ENCODE data around the gene HEY2. TPM values are rescaled to one million over a fixed set of nuclear protein-coding genes. Genes with fewer than 3 reads are reported as not detected.
A peak's percentile ranks its signal among the peaks of the same experiment; 100 is the strongest.

HEY2 gene
- total and polyA plus RNA-seq, 10 of the 15 experiments (the other 5 are each of a cell fraction or from before 2014, with no cell fraction given) = 0.01 to 0.32 (median 0.08) TPM; not detected in 4

DNA sequence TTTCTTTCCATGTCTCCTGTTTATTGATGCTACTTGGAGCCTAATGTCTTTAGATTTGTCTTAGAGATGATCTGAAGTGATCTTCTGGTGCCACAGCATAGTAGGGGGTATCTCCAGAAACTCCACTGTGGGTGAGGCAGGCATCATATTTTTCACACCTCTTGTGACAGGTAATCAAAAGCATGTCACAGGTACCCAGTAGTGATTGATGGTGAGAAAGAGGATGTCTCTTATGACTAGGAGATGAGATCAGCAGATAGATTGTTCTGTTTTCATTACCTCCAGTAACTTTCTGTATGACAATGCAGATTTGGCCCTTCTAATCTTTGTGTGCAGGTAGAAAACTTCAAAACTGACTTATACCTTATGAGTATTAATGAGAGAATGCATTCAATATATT is 54.8 kb downstream of the HEY2 start (continued):
- TF ChIP-seq, protein P1, sequence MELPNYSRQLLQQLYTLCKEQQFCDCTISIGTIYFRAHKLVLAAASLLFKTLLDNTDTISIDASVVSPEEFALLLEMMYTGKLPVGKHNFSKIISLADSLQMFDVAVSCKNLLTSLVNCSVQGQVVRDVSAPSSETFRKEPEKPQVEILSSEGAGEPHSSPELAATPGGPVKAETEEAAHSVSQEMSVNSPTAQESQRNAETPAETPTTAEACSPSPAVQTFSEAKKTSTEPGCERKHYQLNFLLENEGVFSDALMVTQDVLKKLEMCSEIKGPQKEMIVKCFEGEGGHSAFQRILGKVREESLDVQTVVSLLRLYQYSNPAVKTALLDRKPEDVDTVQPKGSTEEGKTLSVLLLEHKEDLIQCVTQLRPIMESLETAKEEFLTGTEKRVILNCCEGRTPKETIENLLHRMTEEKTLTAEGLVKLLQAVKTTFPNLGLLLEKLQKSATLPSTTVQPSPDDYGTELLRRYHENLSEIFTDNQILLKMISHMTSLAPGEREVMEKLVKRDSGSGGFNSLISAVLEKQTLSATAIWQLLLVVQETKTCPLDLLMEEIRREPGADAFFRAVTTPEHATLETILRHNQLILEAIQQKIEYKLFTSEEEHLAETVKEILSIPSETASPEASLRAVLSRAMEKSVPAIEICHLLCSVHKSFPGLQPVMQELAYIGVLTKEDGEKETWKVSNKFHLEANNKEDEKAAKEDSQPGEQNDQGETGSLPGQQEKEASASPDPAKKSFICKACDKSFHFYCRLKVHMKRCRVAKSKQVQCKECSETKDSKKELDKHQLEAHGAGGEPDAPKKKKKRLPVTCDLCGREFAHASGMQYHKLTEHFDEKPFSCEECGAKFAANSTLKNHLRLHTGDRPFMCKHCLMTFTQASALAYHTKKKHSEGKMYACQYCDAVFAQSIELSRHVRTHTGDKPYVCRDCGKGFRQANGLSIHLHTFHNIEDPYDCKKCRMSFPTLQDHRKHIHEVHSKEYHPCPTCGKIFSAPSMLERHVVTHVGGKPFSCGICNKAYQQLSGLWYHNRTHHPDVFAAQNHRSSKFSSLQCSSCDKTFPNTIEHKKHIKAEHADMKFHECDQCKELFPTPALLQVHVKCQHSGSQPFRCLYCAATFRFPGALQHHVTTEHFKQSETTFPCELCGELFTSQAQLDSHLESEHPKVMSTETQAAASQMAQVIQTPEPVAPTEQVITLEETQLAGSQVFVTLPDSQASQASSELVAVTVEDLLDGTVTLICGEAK (IDR thresholded peaks at IDR 0.05; ENCODE audit: borderline replicate concordance) = no peak
- TF ChIP-seq TCF7 (IDR thresholded peaks at IDR 0.05; ENCODE audit: borderline replicate concordance) (peak; percentile 82), ZNF274 (IDR thresholded peaks at IDR 0.05; ENCODE audit: insufficient read depth, insufficient read length) (no peak), PAX8 (IDR thresholded peaks at IDR 0.05) (no peak), TCF3 (IDR thresholded peaks at IDR 0.05; ENCODE audit: borderline replicate concordance, insufficient read depth, low read depth, low read length) (0 out of 2 replicates have a peak, but pooled peaks have one; percentile 29), TCF12 (IDR thresholded peaks at IDR 0.05; ENCODE audit: low read depth, low read length) (0 out of 2 replicates have a peak, but pooled peaks have one; percentile 31), BCL11A (IDR thresholded peaks at IDR 0.05; ENCODE audit: low read depth, low read length) (peak; percentile 97), IRF4 (IDR thresholded peaks at IDR 0.05; ENCODE audit: low read depth, low read length) (peak; percentile 96), ZNF217 (IDR thresholded peaks at IDR 0.05) (peak; percentile 98), CEBPB (IDR thresholded peaks at IDR 0.05; ENCODE audit: borderline replicate concordance in 1 of 2, low read depth in 2 of 2, low read length in 2 of 2) (peak in 1 of 2 experiments; percentile 67; a peak in 1 of 4 replicates), ASH2L (IDR thresholded peaks at IDR 0.05; ENCODE audit: borderline replicate concordance, low read depth) (no peak), SIN3A (IDR thresholded peaks at IDR 0.05; ENCODE audit: low read depth, low read length) (no peak), PRDM15 (CRISPR knock-in tag; IDR thresholded peaks at IDR 0.05) (no peak), SRF (IDR thresholded peaks at IDR 0.05; ENCODE audit: low read depth in 2 of 2, low read length in 2 of 2) (0 out of 4 replicates have a peak, but pooled peaks of 1 of the 2 experiments have one; percentile 53), MEF2A (IDR thresholded peaks at IDR 0.05; ENCODE audit: insufficient read depth, low read depth, low read length) (peak; percentile 71; the same call in 1 of the 2 replicates), TBL1XR1 (IDR thresholded peaks at IDR 0.05; ENCODE audit: low read depth, low read length) (no peak)
- TF ChIP-seq, protein P2, sequence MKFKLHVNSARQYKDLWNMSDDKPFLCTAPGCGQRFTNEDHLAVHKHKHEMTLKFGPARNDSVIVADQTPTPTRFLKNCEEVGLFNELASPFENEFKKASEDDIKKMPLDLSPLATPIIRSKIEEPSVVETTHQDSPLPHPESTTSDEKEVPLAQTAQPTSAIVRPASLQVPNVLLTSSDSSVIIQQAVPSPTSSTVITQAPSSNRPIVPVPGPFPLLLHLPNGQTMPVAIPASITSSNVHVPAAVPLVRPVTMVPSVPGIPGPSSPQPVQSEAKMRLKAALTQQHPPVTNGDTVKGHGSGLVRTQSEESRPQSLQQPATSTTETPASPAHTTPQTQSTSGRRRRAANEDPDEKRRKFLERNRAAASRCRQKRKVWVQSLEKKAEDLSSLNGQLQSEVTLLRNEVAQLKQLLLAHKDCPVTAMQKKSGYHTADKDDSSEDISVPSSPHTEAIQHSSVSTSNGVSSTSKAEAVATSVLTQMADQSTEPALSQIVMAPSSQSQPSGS (IDR thresholded peaks at IDR 0.05; ENCODE audit: low read length) = peak; percentile 95
- TF ChIP-seq, protein P3, sequence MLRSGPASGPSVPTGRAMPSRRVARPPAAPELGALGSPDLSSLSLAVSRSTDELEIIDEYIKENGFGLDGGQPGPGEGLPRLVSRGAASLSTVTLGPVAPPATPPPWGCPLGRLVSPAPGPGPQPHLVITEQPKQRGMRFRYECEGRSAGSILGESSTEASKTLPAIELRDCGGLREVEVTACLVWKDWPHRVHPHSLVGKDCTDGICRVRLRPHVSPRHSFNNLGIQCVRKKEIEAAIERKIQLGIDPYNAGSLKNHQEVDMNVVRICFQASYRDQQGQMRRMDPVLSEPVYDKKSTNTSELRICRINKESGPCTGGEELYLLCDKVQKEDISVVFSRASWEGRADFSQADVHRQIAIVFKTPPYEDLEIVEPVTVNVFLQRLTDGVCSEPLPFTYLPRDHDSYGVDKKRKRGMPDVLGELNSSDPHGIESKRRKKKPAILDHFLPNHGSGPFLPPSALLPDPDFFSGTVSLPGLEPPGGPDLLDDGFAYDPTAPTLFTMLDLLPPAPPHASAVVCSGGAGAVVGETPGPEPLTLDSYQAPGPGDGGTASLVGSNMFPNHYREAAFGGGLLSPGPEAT (IDR thresholded peaks at IDR 0.05; ENCODE audit: low read depth) = peak; percentile 68; the same call in 1 of the 2 replicates
